Activated effector memory CD4-positive, alpha-beta T cell treated with anti-CD3 and anti-CD28 coated beads, Interleukin-2, amount 50 U/mL, for 16 hours (primary cell): ENCODE measurements around the gene REXO4.

Experiments
- DNase-seq: peaks from one replicate; pipeline ENCODE4 v3.0.0-alpha.2; 2020

The REXO4 gene

DNA sequence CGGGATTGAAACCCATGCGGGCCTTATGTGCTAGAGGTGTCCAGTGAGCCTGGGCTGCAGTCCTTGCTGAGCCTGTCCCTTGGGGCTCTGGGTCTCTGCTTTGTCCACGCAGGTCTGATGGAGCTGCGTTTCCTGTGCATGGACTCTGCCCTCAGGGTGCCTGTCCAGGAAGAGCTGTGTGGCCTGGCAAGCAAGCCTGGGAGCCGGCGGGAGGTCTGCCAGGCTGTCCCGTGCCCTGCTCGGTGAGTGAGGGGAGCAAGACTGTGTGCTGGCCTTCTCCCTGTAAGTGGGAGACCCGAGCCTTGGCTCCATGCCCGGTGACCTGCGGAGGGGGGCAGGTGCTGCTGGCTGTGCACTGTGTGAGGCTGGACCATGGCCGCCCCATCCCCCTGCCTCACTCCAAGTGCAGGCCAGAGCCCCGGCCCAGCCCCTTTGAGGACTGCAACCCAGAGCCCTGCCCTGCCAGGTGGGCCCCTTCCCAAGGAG is 30.7 kb upstream of the REXO4 start:
- DNase-seq, result no peak

DNA sequence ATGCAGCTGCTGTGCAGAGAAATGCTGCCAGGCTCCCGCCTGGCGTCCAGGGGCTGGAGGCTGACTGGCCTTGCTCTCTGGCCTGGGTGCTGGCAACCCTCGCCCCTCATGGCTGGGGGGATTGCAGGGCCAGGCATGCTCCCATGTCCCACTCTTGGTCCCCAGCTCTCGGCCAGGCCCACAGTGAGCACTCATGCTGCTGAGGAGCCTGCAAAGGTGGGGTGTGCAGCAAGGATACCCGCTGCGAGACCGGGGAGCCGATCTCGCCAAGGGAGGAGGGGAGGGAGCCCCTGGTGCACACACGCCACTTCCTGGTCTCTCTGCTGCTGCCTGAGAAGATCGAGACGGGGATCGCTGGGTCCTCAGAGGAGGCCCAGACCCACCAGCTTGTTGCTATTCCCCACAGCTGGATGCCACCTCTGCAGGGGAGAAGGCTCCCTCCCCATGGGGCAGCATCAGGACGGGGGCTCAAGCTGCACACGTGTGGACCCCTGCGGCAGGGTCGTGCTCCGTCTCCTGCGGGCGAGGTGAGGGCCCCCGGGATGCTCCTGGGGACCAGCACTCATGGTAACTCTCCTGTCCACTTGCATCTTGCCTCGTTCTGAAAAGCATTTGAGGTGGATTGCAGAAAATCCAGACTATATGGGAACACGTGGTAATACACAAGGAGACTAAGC is 27.6 kb upstream of the REXO4 start:
- DNase-seq, result no peak

DNA sequence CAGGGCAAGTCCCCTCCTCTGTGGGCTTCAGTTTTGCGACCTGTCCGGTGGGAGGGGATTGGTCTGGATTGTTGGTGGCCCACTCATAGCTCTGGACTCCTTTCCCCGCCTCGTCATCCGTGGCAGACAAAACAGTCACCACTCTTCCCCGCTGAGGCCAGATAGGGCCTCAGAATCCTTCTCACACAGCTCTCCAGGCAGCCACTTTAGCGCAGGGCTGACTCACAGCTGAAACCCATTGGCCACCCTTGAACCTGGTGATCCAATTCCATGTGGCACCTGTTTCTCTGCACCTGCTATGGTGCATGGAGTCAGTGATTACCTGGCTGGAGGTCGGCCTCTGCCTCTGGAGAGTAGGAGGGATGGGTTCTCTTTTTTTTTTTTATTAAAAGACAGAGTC is 26.2 kb upstream of the REXO4 start:
- no peak for DNase-seq

DNA sequence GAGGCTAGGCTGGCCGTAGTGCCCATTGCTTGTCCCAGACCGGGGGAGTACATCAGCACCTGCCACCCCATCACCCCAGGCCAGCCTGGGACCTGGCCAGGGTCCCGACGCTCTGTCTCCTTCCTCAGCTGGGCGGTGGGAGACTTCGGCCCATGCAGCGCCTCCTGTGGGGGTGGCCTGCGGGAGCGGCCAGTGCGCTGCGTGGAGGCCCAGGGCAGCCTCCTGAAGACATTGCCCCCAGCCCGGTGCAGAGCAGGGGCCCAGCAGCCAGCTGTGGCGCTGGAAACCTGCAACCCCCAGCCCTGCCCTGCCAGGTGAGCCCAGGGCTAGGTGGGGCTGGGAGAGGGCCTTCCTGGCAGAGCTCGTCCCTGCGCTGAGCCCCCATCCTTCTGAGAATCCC is 25.4 kb upstream of the REXO4 start:
- DNase-seq, result no peak

DNA sequence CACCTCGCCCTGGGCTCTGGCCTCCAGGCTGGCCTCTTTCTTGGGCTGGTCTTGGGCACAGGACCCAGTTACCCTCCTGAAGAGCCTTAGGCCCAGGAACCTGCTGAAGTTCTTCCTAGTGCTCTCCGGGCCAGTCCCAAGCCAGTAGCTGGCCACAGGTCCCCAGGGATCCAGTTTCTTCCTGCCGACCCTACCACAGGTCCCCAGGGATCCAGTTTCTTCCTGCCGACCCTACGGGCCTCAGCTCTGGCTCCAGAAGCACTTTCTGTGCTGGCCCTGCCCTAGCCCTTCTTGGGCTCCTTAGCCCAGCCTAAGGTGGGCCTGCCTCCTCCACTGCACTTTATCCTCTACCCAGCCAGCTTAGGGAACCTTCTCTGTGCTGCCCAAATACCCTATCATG is 23.8 kb upstream of the REXO4 start:
- DNase-seq, result no peak

DNA sequence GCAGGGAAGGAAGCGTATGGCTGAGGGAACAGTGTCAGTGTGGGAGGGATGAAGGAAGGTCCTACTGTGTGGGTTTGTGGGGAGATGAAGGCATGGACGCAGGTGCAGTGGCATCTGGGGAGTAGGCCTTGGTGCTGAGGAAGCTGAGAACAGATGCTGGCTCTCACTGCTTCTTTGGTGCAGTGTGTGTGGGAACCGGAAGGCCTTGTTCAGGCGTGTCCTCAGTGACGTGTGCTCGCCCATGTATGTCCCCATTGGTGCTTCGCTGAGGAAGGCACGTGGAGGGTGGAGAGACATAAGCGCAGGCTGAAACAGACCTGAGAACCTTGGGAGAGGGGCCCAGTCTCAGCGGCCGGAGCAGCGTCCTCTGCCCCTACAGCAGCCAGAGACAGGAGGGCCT is 23.1 kb upstream of the REXO4 start:
- DNase-seq, result no peak

DNA sequence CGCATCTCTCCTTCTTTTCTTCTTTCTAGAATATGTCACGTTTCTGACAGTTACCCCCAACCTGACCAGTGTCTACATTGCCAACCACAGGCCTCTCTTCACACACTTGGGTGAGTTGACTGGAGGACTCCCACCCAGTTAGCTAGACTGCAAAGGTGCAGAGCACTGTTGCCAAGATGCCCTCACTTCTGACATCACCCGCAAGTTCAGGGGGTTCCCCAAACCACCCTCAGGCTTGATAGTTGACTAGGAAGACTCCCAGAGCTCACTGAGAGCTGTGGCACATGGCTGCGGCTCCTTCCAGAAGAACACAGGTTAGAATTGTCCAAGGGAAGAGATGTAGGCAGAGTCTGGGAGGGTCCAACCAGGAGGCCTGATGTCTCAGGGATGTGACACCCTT is 21.5 kb upstream of the REXO4 start:
- DNase-seq, result no peak

DNA sequence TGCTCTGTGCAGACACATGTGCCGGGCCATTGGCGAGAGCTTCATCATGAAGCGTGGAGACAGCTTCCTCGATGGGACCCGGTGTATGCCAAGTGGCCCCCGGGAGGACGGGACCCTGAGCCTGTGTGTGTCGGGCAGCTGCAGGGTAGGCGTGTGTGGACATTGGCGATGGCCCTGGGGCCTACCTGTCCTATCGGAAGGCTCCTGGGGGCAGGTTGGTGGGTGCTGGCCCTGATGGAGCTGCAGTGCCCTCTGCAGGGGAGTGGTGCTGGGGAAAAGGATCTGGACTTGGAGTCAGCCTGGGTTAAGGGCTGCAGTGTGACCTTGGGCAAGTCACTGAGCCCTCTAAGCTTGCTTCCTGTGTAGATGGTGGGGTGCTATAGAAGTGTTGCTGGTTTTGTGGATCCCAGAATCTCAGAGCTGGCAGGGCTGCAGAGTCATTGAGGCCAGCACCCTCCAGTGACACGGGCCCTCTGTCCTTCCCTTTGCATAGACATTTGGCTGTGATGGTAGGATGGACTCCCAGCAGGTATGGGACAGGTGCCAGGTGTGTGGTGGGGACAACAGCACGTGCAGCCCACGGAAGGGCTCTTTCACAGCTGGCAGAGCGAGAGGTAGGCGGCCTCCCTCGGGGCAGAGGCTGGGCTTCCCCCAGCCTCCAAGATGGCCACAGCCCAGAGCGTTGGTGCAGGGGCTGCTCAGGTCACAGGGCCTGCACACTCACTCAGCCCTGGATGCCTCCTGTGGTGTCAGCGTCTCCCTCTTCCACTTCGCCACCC is 20.1 kb upstream of the REXO4 start:
- DNase-seq, result no peak

DNA sequence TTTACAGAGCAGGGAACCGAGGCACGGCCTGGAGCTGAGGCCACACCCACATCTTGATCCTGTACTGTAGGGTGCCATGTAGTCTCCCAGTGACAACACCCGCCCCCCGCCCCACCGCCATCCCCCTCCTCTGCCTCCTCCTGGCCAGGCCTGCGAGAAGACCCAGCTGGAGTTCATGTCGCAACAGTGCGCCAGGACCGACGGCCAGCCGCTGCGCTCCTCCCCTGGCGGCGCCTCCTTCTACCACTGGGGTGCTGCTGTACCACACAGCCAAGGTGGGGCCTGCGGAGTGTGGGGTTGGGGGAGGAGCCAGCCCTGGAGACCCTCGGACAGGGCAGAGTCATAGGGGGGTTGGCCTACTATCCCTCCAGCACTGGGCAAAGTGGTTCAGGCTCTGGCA is 18.9 kb upstream of the REXO4 start:
- no peak for DNase-seq

DNA sequence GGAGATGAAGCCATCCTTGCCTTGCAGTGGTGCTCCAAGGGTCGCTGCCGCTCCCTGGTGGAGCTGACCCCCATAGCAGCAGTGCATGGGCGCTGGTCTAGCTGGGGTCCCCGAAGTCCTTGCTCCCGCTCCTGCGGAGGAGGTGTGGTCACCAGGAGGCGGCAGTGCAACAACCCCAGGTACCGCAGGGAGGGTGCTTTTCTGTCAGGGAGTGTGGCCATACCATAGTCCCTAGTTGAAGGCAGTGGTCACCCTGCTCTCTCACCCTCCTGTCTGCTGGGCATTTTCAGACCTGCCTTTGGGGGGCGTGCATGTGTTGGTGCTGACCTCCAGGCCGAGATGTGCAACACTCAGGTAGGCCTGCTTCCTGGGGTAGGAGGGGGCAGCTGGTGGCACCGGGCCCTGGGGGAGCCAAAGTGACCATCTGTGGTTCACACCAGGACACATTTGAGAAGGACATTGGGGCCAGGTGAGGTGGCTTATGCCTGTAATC is 15.6 kb upstream of the REXO4 start:
- DNase-seq, result no peak

DNA sequence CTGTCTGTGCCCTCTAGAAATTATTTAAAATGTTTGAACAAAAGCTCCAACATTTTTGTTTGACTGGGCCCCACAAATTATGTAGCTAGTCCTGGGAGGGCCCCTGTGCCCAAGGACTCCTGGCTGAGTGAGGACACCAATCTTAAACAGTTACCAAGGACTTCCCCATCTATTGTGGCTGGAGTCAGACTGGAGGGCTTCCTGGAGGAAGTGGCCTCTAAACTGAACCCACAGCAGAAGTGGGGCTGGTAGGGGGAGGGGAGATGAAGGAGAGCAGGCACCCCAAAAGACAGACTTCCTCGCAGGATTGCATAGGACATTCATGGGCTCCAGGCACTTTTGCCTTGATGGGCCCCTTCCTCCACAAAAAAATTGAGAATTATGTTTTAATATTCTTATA is 12.4 kb upstream of the REXO4 start:
- no peak for DNase-seq

DNA sequence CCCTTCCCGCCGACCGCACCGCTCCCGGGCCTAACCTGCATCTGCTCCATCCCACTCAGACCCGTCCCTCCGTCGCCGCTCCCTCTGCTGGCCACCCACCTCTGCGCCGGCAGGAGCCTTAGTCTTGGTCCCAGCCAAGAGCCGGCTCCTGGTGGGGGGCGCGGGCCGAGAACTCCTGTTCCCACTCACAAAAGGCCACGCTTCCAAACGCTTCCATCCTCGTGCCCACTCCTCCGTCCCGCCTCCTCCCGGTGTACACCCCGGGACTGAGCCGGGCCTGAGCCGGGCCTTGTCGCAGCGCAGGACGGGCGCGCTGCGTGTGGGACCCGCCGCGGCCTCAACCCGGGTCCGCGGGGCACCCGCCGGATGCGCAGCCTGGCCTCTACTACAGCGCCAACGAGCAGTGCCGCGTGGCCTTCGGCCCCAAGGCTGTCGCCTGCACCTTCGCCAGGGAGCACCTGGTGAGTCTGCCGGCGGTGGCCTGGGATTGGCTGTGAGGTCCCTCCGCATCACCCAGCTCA is 11.9 kb upstream of the REXO4 start:
- no peak for DNase-seq

DNA sequence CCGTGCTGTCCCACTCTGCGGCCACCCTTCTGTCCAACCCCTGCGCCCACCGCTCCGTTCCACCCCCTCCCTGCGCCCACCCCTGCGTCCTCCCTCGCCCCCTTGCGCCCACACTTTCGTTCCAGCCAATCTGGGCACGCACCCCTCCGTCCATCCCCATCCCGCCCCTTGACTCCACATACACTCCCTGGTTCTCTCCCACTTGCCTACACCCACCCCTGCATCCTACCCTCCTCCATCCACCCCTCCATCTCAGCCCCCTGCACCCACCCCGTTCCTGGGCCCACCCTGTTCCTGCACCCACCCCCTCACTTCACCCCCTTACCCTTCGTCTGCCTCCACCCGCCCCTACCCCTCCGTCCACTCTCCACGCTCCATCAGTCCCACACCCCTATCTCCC is 11.4 kb upstream of the REXO4 start:
- DNase-seq, result no peak

DNA sequence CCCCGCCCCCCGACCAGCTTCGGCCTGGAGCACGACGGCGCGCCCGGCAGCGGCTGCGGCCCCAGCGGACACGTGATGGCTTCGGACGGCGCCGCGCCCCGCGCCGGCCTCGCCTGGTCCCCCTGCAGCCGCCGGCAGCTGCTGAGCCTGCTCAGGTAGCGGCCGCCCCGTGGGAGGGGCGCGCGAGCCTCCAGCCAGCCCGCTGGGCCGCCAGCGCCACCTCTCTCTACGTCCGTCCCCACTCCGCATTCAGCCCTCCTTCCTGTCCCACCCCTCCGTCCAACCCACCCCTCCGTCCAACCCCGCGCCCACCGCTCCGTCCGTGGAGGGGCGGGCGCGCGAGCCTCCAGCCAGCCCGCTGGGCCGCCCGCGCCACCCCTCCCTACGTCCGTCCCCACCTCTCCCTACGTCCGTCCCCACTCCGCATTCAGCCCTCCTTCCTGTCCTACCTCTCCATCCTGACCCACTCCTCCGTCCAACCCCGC is 10.8 kb upstream of the REXO4 start:
- no peak for DNase-seq

DNA sequence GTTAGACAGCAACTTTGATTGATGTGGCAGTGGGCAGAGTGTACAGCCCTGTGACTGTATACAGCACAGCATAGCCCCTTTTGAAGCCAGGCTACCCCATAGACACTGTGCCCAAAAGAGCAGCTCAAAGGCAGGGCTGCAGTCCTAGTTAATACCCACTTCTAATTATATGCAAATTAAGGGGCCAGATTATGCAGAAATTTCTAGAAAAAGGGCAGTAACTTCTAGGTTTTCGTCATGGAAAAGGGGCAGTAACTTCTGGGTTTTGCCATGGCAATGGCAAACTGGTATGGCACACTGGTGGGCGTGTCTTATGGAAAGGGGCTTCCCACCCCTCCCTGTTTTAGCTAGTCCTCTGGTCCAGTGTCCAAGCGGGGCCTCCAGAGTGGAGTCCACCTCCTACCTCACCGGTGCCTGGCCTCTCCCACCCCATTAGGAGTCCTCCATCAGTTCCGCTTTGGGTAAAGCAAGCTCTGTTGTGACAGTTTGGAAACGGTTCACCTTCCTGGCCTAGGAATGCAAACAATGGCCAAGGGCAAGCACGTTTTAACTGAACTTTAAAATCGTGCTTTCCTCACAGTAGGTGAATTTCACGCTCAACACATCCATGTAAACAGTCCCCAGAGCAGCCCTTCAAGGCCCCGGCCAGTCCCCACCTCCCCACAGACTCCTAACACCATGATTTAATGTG is 10.0 kb upstream of the REXO4 start:
- no peak for DNase-seq

DNA sequence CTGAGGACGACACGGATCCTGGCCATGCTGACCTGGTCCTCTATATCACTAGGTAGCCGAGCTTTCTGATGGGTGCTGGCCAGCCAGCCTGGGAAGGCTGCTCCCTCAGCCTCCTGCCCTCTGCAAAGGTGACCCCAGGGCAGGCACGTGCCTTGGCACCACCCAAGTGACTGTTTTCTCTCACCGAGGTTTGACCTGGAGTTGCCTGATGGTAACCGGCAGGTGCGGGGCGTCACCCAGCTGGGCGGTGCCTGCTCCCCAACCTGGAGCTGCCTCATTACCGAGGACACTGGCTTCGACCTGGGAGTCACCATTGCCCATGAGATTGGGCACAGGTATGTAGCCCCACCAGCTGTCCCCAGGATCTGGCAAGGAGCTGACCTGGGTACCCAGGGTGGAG is 8.2 kb upstream of the REXO4 start:
- no peak for DNase-seq

DNA sequence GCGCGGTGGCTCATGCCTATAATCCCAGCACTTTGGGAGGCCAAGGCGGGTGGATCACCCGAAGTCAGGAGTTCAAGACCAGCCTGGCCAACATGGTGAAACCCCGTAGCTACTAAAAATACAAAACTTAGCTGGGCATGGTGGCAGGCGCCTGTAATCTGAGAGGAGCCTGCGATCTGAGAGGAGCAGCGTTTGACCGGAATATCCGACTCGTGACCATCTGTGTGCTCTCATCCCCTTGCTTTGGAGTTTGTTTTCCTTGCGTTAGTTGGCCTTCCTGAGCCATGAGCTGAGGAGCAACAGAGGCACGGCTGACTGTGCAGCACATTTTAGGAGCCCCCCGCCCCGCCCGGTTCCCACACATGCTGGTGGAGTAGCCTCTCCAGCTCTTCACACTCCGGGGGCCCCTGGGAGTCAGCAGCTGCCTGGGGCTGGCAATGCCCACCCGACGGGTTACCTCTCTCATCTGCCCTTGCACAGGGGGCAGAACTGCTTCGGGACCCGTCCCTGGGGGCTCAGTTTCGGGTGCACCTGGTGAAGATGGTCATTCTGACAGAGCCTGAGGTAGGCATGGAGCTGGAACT is 7.3 kb upstream of the REXO4 start:
- DNase-seq, result no peak

DNA sequence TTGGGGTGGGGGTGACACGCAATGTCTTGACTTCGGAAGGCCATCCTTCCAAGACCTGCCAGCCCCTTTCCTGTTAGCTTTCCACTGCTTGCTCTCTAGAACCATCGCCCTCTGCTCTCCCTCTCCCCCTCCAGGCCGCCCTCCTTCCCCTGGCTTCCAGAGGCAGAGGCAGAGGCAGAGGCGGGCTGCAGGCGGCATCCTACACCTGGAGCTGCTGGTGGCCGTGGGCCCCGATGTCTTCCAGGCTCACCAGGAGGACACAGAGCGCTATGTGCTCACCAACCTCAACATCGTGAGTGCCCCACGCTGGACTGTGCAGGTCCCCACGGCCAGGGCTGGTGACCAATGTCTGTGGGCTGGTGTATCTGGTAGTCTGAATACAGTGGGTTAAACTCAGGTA is 6.4 kb upstream of the REXO4 start:
- DNase-seq, result no peak

DNA sequence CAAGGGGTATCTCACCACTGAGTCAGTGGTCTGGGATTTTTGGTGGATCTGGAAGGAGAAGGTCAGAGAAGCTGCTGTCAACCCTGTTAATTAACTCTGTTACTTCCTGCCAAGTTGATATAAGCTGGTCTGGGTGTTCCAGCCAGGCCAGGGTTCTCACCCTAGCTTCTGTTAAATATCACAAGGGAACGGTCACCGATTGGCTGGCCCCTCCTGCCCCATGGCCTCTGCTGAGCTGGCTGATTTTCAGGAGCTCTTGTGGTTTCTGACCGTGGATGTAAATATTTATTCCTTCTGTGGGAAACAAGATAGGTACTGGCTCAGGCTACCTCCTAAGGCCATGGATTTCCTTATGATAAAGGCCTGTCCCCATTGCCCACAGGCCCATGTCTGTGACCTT is 5.4 kb upstream of the REXO4 start:
- DNase-seq, result no peak

DNA sequence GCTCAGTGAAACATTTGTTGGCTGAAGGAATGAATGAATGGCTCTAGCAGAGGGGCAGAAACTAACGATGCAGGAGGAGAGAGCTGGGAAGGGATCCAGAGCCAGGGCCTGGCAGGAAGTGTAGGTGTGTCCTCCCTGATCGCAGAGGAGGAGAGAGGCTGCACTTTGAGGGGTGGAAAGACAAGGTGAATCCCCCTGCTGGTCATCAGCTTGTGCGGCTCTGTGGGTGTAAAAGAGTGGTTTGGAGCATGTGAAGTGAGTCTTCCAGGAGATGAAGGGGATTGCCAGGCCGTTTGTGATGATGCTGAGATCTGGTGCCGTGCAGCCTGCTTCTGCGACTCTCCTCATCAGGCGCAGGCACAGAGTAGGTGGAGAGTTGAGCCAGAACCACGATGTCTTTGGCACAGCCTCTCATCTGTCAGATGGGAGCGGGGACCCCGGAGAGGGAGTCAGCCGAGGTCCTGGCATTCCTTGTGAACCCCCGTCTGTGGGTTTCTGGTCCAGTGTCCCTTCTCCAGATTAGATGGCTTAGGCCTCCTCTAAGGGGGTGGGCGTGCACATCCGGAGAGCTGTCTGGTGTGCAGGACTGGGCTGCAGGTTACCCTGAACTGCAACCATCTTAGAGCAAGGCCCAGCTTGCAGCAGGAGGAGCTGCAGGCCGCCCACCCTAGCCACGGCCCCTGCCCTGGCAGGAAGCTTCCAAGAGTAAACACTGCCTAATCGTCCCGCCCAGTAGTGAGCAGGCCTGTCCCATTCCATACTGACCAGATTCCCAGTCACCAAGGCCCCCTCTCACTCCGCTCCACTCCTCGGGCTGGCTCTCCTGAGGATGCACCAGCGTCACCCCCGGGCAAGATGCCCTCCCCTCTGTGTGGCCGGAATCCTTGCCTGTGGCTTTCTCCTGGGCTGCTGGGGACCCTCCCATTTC is 4.1 kb upstream of the REXO4 start, which contains the start of gene ADAMTS13:
ADAMTS13 (plus strand) TSS at position 753 of the 928 bp plus-strand sequence; CDS start at position 830, 77 bp downstream.
- DNase-seq, result peak; percentile 67

DNA sequence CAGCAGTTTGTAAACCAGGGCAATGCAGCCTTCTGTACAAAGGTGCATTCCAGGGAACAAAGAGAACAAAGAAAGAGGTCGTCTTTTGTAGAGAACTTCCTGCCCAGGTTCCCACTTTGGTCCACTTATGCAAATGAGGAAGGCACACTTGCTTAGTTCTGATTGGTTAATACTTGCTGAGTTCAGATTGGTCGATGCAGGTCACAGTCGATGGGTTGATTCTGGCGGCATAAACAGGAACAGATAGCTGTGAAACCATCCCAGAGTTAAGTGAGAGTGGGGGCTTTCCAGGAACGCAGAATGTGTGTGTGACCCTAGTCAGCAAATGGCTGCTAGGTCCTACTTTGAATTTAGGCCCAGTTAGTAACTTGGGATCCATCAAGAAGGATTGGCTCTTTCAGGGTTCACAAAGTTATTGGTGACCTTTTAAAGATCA is 2.6 kb upstream of the REXO4 start:
- DNase-seq, result no peak

DNA sequence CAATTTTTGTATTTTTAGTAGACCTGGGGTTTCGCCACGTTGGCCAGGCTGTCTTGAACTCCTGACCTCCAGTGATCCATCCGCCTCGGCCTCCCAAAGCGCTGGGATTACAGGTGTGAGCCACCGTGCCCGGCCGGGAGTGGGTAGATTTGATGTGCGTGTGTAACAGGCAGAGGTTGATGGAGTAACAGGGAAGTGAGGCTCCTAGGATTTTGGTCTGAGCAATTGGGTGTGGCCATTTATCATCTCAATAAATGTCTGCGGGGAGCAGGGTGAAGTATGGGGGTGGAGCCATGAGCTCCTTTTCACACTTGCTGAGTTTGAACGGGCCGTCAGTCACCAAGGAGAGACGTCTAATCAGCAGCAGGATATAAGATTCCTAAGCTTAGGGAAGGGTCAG is 1.2 kb upstream of the REXO4 start:
- DNase-seq, result no peak
